Ishikawa (cell line): ENCODE results near the gene ROPN1B.

Experiments
- CREB1 ChIP-seq: IDR thresholded peaks from 2 replicates; pipeline ENCODE4 v1.6.1; 2012; ENCODE audit warnings: low read depth
- EP300 ChIP-seq: IDR thresholded peaks from 2 replicates; pipeline ENCODE4 v1.6.1; 2012; ENCODE audit warnings: borderline replicate concordance
- RAD21 ChIP-seq: IDR thresholded peaks from 2 replicates; pipeline ENCODE4 v1.6.1; 2012; ENCODE audit warnings: low read depth
- TEAD4 ChIP-seq: IDR thresholded peaks from 2 replicates; pipeline ENCODE4 v1.6.1; 2012
- ZBTB7A ChIP-seq: IDR thresholded peaks from 2 replicates; pipeline ENCODE4 v1.6.1; 2012; ENCODE audit warnings: low read depth

- TF ChIP-seq EP300 (no peak), TEAD4 (no peak), RAD21 (no peak), ZBTB7A (no peak), CREB1 (no peak)
Observed at GRCh38 chr3:126026277-126026751, 57.3 kb downstream of the ROPN1B start.
